Activated naive CD4-positive, alpha-beta T cell treated with Interleukin-2 at 50 U/mL for 16 hours (primary cell): Measurements from ENCODE around the gene PARP1.
"Not testable (repeated sequence)": the region's sequence is repeated elsewhere in the genome, so short reads cannot be mapped to it uniquely, and the experiment has no call there.

Experiments used
- DNase-seq: peaks from one replicate; pipeline ENCODE4 v3.0.0-alpha.2; 2020

PARP1 gene

GRCh38 chr1:226407497-226408284 is at the start of gene PARP1:
Gene PARP1 (minus strand): TSS chr1:226408093. CDS start chr1:226407929, 164 bp downstream.
- peak; percentile 88 for DNase-seq

- peak; percentile 38 for DNase-seq
These were observed 49.4 kb upstream of the PARP1 start for GRCh38 chr1:226457307-226457712.

- no peak for DNase-seq
These were observed 48.0 kb upstream of the PARP1 start for GRCh38 chr1:226455843-226456242.

- DNase-seq: no peak
These were observed 46.5 kb upstream of the PARP1 start for GRCh38 chr1:226454349-226454748.

- DNase-seq: no peak
These were observed 45.3 kb upstream of the PARP1 start for GRCh38 chr1:226453015-226453704.

- no peak for DNase-seq
These were observed 42.8 kb upstream of the PARP1 start for GRCh38 chr1:226450688-226451087.

- DNase-seq: no peak
These were observed 41.9 kb upstream of the PARP1 start for GRCh38 chr1:226449823-226450222.

GRCh38 chr1:226447932-226448665 is 40.2 kb upstream of the PARP1 start:
- no peak for DNase-seq

- DNase-seq: no peak
These were observed 38.2 kb upstream of the PARP1 start for GRCh38 chr1:226446094-226446493.

- peak; percentile 53 for DNase-seq
These were observed 37.0 kb upstream of the PARP1 start for GRCh38 chr1:226444901-226445300.

- DNase-seq: no peak
These were observed 35.5 kb upstream of the PARP1 start for GRCh38 chr1:226443439-226443838.

- no peak for DNase-seq
These were observed 35.1 kb upstream of the PARP1 start for GRCh38 chr1:226443033-226443432.

- DNase-seq: no peak
These were observed 33.7 kb upstream of the PARP1 start for GRCh38 chr1:226441629-226442028.

GRCh38 chr1:226440512-226440911 is 32.6 kb upstream of the PARP1 start:
- DNase-seq: no peak

- DNase-seq: no peak
These were observed 30.1 kb upstream of the PARP1 start for GRCh38 chr1:226438007-226438406.

- DNase-seq: no peak
These were observed 29.1 kb upstream of the PARP1 start for GRCh38 chr1:226436855-226437491.

GRCh38 chr1:226436472-226436854 is 28.6 kb upstream of the PARP1 start:
- no peak for DNase-seq

GRCh38 chr1:226433341-226433720 is 25.4 kb upstream of the PARP1 start:
- no peak for DNase-seq

GRCh38 chr1:226432586-226433340 is 24.9 kb upstream of the PARP1 start:
- no peak for DNase-seq

- DNase-seq: not testable (repeated sequence)
These were observed 24.0 kb upstream of the PARP1 start for GRCh38 chr1:226431898-226432297.

GRCh38 chr1:226429858-226430715 is 22.2 kb upstream of the PARP1 start:
- no peak for DNase-seq
